ENCODE measurements around the gene MAP4K4.

The MAP4K4 gene

DNA sequence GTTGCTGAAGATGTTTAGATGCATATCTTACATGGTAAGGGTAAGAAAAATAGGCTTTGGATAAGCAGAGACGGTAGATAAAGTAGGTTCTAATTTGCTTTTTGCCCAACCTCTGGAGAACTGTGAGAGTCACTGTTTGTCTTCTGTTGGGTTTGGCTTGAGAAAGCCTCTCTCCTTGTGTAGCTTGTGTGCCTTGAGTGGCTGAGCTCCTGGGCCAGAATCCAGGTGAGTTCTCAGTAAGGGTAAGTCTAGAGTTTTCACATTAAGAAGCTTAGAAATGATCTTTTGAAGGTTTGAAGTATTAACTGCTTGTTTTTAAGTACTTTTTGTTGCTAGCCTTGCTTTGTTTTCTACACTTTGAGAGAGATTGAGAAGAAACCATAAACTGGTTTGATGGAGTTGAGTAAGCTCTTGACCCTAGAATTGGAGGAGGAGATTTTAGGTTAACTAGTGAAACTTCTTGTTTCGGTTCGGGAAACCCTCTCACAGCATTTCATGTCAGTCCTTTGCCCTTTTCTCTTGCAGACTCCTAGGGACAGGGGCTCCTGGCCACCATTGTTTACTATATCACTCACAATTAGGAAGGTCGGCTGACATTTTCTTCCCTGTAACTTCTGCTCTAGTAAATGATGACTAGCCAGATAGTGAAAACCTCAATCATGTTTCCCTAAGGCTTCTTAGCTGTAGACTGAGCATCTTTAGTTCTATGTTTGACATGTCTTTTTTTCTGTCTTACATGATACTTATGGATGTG, 26.0 kb downstream of the MAP4K4 start:
- DNase-seq = no peak

DNA sequence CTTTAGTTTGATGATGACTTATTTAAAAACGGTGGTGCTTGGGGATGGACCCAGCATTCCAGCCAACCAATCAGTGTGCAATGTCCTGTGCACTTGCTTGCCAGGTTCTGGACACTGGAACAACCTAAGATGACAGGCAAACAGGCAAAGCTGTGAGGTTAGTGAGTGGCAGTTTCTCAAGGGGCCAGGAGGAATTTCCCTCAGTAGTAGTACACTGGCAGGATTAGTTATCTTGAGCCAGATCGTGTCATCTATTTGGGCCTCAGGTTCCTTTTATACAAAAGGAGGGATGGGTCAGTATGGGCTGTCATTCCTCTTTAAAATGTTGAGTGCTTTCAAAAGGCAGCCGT, 26.6 kb downstream of the MAP4K4 start:
- no peak for DNase-seq

DNA sequence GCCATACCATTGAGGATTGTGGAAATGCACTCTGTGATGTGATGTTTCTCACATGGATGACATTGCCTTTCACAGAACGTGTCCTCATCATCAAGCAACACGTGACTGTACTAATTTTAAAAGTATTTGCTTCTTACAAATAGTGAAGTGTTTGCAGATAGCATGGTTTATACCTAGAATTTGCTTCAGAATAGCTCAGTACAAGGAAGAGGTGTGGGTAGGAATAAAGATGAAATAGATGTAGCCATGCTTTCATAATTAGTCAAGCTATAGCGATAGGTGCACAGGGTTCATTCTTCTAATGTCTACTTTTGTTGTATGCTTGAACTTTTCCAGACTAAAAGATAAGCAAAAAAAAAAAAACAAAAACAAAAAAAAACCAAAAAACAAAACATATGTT, 27.5 kb downstream of the MAP4K4 start:
- no peak for DNase-seq

DNA sequence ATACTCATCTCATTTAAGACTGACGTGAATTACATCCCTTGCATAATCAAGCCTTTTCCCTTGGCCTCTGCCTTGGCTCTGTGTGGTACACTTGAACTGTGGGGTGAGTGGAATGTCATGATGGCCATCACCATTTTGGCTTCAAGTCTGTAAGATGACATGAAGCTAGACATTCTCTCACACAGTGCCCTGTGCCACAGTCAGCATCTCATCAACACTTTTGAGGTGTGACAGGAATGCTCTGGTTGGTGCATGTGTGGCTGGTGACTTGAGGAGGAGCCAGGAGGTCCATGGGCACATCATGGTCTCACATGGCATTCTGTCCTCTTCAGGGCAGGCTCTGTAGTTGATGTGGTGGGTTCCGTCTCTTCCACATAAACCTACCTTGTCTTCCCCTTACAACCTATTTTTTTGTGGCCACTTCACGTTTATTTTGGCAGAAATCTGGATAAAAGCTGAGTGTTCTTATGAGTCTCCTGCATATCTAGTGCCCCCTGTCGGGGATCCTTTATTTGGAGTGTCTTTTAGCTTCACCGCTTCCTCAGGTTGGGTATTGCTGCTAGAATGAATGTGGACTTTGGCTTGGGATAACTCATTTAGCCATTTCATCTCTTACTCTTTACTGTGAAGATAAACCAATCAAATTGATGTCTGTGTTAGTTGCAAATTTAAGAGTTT, 28.1 kb downstream of the MAP4K4 start:
- no peak for DNase-seq

DNA sequence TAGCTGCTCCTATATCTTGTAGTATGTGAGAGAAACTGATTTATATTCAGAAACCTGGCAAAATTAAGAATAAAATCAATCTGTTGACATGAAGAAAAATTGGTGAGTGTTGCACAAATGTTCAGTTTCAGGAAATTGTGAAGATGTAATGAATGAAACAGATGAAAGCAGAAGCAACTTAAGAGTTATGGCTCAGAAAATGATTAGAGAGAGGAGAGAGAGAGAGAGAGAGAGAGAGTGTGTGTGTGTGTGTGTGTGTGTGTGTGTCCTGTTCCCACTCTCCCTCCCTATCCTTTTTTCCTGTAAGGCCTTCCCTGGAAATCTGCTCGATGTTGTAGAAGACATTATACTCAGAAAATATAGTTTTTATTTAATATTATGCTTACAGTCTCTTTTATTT, 31.4 kb downstream of the MAP4K4 start:
- no peak for DNase-seq

DNA sequence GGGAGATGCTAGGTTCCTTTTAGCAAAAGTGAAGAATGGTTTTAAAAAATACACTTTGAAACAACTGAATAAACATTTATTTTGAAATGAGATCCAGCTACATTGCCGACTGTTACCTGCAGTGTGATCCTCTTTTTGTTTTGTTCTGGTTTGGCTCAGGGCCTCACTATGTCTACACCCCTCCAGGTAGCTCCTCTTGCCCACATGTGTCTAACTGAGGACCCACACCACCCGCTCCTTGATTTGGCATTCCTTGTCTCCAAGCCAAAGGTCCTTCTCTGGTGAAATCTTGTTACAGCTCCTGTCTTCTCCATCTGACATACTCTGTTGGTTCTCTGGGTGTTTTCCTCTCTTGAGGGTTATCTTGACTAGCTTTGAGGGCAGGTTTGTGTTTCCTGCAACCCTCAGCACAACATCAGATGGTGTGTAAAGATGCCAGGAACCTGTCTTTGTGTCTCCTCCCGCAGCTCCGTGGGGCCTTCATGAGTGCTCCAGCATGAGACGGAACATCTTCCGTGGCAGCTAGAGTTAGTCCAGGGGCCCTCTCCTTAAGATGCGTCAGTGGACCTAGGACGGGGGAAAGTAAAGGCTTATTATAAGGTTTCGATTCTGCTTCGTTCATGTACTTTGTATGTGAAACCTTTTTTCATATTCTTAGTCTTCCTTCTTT, 32.1 kb downstream of the MAP4K4 start:
- no peak for DNase-seq

DNA sequence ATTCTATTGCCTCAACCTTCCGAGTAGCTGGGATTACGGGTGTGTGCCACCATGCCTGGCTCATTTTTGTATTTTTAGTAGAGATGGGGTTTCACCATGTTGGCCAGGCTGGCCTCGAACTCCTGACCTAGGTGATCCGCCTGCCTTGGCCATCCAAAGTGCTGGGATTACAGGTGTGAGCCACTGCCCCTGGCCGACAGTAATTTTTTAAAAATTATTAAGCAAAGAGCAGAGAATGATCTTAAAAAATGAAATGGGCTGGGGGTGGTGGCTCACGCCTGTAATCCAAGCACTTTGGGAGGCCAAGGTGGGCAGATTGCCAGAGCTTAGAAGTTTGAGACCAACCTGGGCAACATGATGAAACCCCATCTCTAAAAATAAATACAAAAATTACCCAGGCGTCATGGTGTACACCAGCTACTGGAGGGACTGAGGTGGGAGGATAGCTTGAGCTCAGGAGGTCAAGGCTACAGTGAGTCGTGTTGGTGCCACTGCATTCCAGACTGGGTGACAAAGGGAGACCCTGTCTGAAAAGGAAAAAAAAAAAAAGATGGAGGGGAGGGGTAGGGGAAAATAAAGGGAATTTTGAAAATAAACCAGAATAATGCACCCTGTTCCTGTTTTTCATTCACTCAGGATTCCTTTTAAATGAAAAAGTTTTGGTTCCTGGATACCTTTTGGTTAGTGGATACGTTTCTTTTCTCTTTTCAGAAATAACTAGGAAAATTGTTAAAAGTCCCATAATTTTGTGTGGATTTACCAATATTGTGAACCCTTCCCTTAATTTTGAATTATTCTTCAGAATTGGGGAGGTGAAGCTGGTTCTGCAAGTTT, 33.9 kb downstream of the MAP4K4 start:
- no peak for DNase-seq

DNA sequence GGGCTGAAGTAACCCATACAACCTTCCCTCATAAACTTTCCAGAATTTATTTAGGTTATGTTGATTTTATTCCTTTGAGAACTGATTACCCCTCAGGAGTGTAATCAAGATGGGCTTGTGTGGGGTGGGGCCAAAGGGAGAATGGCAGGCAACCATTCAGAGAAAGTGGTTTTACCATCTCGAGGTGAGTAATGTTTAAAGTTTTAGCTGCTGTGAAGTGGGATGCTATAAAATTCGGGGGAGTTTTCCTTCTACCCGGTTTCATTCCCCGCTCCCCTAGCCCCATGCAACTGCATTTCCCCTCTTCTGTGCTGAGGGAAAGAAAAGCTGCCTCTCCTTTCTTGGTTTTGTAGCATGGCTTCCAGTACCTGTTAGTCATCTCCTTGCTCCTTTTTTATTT, 34.7 kb downstream of the MAP4K4 start:
- DNase-seq = no peak

DNA sequence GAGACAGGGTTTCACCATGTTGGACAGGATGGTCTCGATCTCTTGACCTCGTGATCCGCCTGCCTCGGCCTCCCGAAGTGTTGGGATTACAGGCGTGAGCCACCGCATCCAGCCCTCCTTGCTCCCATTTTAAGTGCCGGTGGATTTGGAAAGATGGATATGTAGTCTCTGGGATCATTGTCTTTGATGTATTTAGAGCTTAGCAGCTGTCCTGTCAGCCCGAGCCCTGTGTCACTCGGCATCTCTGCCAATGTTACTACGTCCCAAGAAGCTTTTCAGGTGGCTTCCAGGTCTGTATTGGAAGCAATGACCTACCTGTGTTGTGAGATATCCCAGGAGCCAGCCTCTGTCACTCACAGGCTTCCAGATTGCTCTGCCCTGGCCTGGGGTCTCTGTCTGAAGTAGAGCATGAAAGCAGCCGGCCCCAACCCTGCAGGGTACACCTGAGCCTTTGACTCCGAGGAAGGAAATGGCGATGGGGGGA, 35.3 kb downstream of the MAP4K4 start:
- DNase-seq = no peak

DNA sequence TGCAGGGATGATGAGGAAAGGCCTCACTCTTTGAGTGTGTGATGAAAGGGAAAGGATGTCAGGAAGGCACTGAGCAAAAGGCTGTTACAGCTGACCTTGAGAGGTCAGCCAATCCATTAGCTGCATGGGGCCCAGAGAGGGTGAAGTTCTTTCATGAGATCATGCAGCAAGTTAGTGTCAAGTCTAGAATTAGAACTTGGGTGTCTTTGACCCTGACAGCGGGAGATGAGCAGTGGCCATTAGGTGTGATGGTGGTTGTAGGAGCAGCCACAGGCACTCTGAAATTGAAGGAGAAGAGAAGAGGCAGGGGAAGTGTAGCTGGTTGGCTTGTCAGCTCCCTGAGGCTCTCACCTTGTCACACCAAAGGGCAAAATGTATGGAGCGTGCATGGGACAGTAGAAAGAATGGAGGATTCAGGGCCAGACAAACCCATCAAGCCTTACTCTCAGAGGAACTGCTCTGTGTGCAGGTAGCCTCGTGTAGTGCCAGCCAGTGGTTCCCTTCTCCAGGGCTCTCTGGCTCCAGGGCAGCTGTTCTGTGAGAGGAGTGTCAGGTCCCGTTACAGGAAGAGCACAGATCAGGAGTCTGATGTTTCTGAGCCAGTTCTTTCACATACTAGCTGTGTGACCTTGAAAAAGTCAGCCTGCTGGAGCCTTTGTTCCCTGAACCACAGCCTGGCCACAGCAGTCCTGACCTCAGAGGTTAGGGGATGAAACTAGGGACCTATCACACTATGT, 35.9 kb downstream of the MAP4K4 start:
- no peak for DNase-seq

DNA sequence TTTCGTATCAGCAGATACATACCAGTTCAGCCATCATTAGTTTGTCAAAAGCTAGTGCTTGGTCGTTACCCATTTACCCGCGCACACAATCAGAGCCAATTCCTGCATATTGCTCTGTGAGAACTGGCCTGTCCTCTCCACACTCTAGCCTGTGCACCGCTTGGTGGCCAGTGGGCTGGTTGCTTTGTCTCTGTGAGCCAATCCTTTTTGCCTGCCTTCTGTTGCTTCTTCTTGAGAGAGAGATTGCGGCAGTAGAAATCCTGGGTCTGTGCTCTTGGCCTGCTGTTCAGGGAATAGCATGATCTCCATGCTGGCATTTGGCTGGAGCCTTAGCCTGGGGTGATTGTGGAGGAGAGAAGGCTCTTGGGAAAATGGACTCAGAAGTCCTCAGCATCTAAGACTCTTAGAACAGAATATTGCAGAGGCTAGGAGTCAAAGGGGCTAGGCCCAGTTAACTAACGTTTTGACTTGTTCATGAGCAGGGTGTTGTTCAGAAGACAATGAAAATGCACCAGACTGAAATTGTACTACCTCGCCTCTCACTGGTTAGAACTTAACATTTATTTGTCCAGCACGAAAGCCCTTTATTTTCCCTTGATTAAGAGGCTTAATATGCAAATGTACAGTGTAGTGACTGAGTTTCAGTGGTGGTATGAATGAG, 37.1 kb downstream of the MAP4K4 start:
- DNase-seq = no peak

DNA sequence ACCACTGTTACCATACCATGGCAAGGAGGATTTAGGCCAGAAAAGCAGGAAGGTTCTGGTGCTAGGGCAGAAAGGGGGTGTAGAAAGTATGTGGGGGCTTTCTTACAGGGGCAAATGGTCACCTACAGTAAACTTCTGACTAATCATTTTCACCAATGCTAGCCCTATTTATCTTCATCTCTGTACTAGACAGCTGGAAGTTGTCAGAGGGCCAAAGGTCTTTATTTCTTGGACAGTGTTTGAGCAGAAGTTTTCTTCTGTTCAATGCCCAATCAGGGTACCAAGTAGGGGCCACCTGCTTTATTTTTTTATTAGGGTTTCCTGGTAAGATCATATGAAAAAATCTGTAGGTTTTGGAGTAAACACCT, 37.6 kb downstream of the MAP4K4 start:
- no peak for DNase-seq

DNA sequence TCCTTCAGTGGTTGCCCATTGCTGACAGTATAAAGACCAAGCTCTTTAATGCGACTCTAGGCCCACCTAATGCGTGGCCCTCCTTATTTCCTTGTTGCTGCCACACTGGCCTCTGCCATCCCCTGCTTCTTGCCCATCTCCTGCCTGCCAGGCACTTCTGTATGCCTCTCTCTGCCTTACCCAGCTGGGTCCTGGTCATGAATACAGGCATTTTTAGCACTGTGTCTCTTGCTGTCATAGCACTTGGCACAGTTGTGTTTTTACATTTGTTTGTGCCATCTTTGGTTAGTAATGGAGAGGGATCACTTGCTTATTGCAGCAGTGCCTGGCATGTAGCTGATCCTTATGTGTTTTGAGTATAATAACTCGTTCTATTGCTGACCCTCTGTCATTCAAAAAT, 38.7 kb downstream of the MAP4K4 start:
- DNase-seq = no peak

DNA sequence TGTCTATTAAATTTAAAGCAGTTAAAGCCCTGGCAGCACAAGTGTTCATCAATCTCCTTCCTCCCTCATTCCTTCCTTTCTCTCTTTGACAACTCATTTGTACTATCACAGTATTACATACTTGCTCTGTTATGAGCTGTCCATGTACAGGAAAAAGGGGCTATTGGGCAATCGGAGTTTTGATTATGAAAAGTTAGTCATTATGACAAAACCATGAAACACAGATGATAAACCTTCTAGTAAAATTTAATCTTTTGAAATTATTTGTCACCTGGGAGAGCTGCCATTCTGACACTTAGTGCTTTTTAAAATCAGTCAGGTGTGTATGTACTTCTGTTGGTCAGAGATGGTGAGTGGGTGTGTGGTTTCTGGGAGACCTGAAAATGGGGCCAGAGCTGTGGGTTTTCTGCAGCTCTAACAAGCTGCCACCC, 39.4 kb downstream of the MAP4K4 start:
- DNase-seq = no peak

DNA sequence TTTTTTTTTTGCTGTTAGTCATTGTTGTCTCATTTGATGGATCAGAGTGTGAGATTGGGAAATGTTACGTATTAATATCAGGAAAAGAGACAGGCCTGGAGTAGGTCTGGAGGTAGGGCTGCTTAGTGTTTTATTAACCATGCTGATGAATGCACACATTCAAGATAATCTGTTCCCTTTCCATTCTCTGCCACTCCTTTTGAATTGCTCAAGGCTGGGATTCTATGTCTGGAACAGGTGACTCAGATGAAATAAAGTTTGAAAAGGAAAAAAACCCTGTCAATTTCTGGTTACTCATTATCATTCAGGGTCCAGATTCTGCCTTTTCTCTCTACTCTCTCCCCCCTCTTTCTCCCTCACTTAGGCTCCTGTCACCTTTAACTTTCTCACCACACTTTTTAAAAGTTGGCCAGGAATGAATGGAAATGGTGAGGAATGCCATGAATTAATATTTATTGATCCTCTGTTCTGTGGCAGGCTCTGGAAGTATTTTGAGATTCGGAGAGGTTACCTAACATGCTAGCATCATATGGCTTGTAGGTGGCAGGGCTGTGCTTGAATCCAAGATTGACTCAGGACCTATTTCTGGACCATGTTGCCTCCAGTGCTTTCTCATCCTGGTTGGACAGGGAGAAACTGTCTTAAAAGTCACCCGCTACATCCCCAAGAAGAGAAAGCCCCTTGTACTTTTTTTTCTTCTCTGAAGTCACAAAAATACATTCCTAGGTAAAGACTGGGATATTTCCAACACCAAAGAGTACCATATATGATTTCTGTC, 40.2 kb downstream of the MAP4K4 start:
- no peak for DNase-seq

DNA sequence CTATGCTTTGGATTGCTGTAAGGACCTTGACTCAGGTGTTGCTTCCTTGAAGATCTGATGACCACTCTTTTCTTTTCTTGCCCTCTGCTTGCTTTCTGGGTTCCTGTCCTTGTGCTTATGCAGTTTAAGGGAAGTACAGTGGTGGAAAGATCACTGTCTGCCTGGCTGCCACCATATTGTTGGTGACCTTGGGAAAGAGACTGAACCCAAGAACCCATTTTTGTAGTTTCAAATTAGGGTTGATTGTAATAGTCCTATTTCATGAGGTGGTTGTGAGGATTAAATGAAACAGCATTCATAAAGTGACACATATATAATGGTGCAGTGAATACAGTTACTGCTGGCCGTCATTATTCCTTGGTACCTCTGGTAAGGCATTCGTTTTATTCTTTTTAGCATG, 41.1 kb downstream of the MAP4K4 start:
- no peak for DNase-seq

DNA sequence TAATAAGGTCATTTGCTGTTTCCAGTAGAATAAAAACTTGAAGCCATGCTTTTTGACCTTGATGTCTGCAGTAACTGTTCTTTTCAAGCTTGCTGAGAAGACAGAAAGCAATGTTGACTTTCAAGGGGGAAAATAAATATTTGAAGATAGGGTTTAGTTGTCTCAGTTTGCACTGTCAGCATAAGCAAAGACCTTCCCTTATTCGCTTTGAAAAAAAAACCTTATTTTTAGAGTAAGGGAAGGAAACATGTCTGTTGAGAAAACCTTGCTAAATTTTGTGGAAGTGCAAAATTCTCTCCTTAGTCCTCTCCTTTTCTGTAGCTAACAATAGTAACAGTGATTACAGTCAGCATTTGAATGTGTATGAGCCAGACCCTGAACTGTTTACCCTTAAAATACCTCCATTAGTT, 43.1 kb downstream of the MAP4K4 start:
- no peak for DNase-seq

DNA sequence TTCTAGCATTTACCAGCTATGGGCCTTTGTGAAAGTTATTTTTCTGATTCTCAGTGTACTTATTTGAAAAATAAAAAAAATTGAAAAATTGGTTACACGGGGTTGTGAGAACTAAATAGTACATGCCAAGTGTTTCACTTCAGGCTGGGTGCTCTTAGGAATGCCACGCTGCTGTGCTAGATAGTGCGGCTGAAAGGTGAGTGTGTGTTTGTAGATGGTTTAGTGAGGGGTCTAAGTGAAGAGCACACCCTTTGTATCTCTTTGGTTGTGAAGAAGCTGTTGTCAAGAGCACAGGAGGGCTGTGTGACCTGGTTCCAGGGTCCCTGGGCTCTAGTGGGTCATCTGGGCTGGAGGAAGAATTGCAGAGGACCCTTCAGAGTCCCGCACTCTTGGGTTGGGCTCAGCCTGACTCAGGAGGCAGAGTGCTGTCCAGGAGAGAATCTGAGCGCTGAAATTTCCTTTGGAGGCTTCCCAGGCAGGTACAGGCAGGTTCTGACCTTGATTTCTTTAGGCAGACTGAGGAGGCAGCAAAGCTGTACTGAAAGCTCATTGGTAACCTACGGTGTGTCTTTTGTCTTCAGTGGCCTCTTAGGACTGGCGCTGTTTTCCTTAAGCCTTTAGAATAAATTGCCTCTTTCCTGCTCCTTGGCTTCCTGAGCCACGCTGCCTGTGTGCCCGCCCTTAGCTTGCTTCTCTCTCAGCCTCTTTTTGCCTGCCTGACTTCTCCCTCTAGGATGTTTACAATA, 44.4 kb downstream of the MAP4K4 start:
- DNase-seq = no peak

DNA sequence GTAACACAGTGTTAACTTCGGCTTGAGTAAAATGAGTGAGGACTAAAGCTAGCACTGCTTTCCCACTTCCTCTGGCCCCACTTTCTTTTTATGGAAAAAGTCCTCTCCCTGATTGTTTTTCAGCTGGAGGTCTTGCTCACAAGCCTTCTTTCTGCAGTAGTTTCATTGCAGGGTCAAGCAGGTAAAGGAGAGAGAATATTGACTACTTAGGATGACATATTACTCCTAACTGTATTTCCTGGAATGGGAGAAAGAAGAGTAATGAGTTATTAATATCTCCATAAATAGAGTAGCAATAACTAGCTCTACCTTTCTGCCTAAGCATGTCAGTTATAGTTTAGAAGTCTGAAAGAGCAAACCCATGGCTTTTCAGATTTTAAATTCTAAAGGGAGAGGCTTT, 45.0 kb downstream of the MAP4K4 start:
- DNase-seq = no peak

DNA sequence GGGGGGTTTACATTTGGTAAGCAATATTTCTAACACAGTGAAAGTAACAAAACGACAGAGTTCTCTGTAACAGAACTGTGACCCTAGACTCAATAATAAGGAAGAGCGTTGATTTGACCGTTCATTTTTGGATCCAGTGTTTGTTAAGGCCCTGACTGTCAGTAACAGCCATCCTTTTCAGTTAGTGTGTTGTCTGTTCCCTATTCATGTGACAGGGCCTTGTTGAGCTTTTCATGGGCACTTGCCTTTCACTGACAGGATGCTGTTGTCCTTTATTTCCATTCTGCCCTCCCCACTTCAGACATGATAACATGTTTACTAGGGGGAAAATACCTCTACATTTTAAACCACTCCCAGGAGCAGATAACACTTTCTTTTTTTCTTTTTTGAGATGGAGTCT, 45.8 kb downstream of the MAP4K4 start:
- DNase-seq = no peak
